Spinal cord (tissue), 10 donors: Measurements from ENCODE around the gene FLAD1. TPM values are rescaled to one million over a fixed set of nuclear protein-coding genes. Genes with fewer than 3 reads are reported as not detected.

Source experiments
- DNase-seq, 6 donors: peaks; one replicate each; pipeline versions ENCODE4 v3.0.0 to v3.0.0-alpha.2; 2013 to 2015; ENCODE audit warnings: low spot score in 6 of 6, low read depth in 4 of 6
- H3K27ac ChIP-seq: one replicate; pipeline ENCODE4 v1.5.1; 2013; ENCODE audit warnings: low read depth, low read length, control low read depth
- H3K27me3 ChIP-seq: one replicate; pipeline ENCODE4 v1.6.1; 2013; ENCODE audit warnings: low read length; ENCODE audit not compliant: control insufficient read depth, insufficient read depth
- H3K36me3 ChIP-seq: one replicate; pipeline ENCODE4 v1.6.1; 2013; ENCODE audit warnings: low read length; ENCODE audit not compliant: control insufficient read depth, insufficient read depth
- H3K4me1 ChIP-seq: one replicate; pipeline ENCODE4 v1.6.1; 2013; ENCODE audit warnings: low read length; ENCODE audit not compliant: control insufficient read depth, insufficient read depth
- H3K4me3 ChIP-seq: one replicate; pipeline ENCODE4 v1.5.1; 2013; ENCODE audit warnings: low read depth, low read length, control low read depth
- H3K9me3 ChIP-seq: one replicate; pipeline ENCODE4 v1.6.1; 2013; ENCODE audit warnings: low read length; ENCODE audit not compliant: control insufficient read depth, insufficient read depth
- WGBS: methylation state at CpG from one replicate; pipeline ENCODE4 v1.1.5; 2013; ENCODE audit warnings: missing lambda C conversion rate; ENCODE audit not compliant: insufficient coverage; 5-methylcytosine and 5-hydroxymethylcytosine counted together
- polyA plus RNA-seq, 2 donors: library from polyadenylated mRNA; unstranded; fragments of 120-200 nt; gene quantifications; one replicate each; pipeline ENCODE4 v1.2.1, GENCODE V29; 2013; ENCODE audit not compliant: insufficient read length in 2 of 2
- total RNA-seq, 2 donors: library from RNA; depleted of rRNA in 1 of 2; stranded (reverse); fragments of 120-200 nt in 1 of 2; fragments of >200 nt in 1 of 2; gene quantifications; one replicate each; pipeline versions ENCODE4 v1.2.3 to v1.2.4, GENCODE V29; 2013 to 2014
- donor health status: healthy.

Gene FLAD1
- total and polyA plus RNA-seq, 4 donors: 14.6 to 36.9 (median 32.7) TPM

DNA sequence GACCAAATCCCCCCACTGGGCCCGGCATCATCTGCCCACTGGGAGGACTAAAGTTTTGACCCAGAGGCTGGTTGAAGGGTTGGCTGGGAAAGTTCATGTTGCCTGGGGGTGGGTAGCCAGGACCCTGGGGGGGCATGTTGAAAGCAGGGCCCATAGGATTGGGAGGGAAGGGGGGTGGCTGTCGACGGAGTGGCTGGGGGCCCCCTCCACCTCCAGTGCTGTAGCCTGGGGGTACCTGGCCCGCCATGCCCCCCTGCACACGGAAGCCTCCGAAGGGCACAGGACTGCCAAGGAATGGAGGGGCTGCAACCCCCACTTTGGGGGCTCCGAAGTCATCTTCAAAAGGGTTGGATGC is 23.7 kb upstream of the FLAD1 start:
- Histone ChIP-seq H3K4me1 (peaks cover 56% of the 10 kb centered on the region), H3K27ac (no peak overlapping the region), H3K4me3 (no peak overlapping the region), H3K9me3 (no peaks in the 10 kb centered on the region), H3K36me3 (peaks cover 31% of the 10 kb centered on the region), H3K27me3 (no peaks in the 10 kb centered on the region)
- DNase-seq: no peak
- WGBS: 99% methylated on average over 7 of the region's 7 CpGs

DNA sequence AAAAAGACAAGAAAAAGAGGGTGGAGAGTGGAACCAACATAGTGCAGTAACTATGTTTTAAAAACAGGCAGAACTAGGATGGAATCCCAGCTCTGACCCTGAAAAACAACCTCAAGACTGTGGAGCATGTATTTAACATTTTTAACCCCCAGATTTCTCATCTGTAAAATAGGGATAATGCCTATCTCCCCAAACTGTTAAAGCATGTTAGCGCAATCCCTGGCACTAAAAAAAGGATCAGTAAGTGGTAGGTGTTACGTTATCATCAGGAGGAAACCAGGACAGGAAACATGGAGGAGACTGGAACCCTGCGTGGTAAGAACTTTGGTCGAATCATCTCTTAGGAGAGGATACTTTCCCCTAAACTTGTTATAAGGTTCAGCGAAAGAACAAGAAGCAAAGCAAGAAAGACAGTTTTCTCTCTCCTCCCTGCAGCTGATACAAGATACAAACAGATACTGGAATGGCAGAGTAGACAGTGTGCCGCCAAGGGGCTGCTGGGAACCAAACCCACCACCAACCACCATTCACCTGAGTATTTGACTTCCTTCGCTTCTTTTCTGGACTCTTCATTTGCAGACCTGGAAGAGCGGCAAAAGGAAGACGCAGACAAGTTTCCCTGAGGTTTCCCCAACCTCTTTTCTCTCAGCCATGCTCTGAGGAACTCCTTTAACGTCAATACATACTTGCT is 22.6 kb upstream of the FLAD1 start:
- H3K4me1 ChIP-seq: peaks cover 47% of the 10 kb centered on the region
- 42% methylated on average over 3 of the region's 10 CpGs for WGBS
- no peak for DNase-seq
- peaks cover 39% of the 10 kb centered on the region for H3K36me3 ChIP-seq
- no peaks in the 10 kb centered on the region for H3K27me3 ChIP-seq
- no peak overlapping the region for H3K27ac ChIP-seq
- no peaks in the 10 kb centered on the region for H3K9me3 ChIP-seq
- H3K4me3 ChIP-seq: peak overlapping the region; percentile 91

DNA sequence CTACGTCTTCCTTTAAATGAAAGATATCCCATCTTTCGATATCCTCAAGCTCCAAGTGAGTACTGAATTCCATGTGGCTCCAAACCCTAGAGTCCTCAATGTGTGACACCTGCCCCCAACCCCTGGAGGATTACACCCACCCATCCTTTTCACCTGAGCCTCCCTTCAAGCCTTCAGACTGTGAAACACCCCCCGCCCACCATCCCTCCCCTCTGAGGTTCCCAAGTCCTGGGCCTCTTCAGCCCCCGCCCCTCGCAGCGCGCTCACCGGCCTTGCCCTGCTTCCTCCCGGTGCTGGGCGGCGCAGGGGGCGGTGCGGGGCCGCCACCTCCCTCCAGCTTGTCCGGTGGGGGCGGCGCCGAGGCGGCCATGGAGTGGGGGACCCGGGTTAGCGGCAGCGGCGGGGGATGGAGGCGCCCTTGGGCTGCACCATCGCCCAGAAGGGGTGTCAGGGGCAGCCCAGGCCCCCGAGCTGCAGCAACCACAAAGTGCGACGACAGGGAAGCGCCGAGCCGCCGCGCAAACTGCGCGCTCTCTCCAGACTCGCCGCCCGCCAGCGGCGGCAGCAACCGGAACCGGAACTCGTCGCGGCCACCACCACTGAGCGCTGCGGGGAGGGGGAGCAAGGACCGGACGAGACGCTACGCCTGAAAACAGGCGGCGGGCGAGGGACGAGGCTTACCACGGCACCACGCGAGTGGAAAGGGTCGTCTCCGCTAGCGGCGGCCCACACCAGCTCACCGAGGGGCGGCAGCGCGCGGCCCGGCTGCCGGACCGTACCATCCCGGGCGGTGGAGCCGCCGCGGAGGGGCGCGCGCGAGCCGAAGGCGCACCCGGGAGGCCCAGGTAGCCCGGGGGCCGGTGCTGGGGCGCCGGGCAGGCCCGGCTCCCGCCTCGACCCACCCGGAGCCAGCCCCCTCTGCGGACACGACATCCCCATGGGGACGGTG is 21.7 kb upstream of the FLAD1 start, which contains the start of gene PYGO2:
TSS of gene PYGO2 (minus strand) at position 576 of the 949 bp plus-strand sequence. CDS start at position 370, 206 bp downstream.
- Histone ChIP-seq H3K36me3 (peaks cover 47% of the 10 kb centered on the region), H3K4me3 (peak within 1 kb of the TSS; percentile 91)

DNA sequence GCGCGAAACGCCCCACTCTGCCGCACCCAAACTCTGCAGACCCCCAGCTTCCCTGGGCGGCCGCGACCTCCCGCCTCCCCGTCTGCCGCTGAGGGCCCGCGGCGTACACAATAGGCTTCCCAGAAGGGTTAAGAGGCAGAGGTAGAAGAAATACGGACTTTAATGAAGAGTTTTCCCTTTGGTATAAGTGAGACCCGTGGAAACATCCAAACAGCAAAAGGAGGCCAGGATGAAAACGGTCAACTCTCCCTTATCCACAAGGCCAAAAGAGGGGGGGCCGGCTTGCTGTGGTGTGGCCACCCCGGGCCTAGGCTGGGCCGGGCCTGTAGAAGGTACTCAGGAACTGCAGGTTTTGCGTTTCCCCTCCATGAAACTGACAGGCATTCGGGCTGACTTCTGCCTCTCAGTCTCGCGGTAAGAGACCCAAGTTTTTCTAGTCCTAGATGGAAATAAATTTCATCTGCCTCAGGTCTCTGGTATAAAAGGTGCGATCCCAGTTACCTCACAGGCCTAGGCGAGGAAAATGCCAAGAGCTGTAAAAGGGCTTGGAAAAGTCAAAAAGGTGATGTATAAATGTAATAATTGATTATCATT is 20.9 kb upstream of the FLAD1 start:
- WGBS: 8% methylated on average over 19 of the region's 25 CpGs
- Histone ChIP-seq H3K4me3 (peak overlapping the region; percentile 91), H3K9me3 (no peaks in the 10 kb centered on the region), H3K36me3 (peaks cover 53% of the 10 kb centered on the region), H3K4me1 (peaks cover 36% of the 10 kb centered on the region), H3K27me3 (no peaks in the 10 kb centered on the region), H3K27ac (peak overlapping the region; percentile 96)
- DNase-seq: peak in 1 of 6 donors; percentile 61

More for the DNA sequence above, 21.7 kb upstream of the FLAD1 start, which contains the start of gene PYGO2:
- H3K4me1 ChIP-seq: peaks cover 44% of the 10 kb centered on the region
- H3K27ac ChIP-seq: peak within 1 kb of the TSS; percentile 96
- DNase-seq: peak in 2 of 6 donors; percentile 92
- no peaks in the 10 kb centered on the region for H3K9me3 ChIP-seq
- WGBS: under 1% methylated on average over 93 of the region's 93 CpGs
- H3K27me3 ChIP-seq: no peaks in the 10 kb centered on the region

DNA sequence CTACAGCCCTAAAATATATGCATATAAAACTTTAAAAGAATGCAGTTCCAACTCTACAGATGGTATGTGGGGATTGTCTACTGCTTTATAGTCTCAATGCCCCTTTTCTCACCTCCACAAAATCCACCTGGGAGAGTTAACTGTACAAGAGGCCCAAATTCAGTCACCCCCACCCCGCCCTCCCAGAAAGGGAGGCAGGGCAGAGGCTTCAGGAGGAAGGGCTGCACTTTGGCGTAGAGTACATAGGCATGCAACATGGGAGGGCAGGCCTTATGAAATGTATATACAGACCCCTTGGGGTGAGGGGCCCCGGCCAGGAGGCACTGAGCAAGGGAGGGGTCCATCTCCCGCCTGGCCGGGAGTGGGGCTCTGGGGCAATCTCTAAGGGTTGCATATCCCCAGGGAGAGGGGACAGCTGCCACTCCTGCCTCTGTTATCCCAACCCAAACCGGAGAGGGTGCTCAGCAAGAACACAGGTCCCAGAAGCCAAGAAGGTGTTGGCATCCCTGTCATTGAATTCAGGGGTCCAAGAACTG is 20.3 kb upstream of the FLAD1 start:
- H3K9me3 ChIP-seq: no peaks in the 10 kb centered on the region
- WGBS: 63% methylated on average over 6 of the region's 6 CpGs
- DNase-seq: no peak
- no peaks in the 10 kb centered on the region for H3K27me3 ChIP-seq
- H3K4me3 ChIP-seq: no peak overlapping the region
- peaks cover 34% of the 10 kb centered on the region for H3K4me1 ChIP-seq
- H3K36me3 ChIP-seq: peaks cover 59% of the 10 kb centered on the region
- no peak overlapping the region for H3K27ac ChIP-seq

DNA sequence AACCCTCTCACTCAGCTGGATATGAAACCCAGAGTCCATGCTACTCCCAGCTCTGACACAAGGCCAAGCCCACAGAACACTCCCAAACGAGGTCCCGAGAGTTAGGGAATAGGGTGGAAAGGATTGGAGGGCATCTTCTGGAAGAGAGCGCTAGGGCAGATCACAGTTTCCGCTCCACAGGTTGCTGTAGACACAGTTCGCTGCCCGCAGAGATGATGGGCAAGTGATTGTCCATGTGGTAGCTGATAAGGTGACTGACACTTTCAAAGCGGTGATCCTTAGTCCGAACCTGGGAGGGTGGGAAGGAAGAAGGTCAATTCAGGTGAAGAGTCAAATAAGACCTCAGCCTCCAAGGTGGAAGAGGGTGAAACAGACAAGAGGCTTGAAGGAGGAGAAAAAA is 19.5 kb upstream of the FLAD1 start:
- H3K27me3 ChIP-seq: no peaks in the 10 kb centered on the region
- H3K4me1 ChIP-seq: peaks cover 32% of the 10 kb centered on the region
- peaks cover 58% of the 10 kb centered on the region for H3K36me3 ChIP-seq
- no peak for DNase-seq
- no peaks in the 10 kb centered on the region for H3K9me3 ChIP-seq
- 97% methylated on average over 6 of the region's 8 CpGs for WGBS
- no peak overlapping the region for H3K27ac ChIP-seq
- H3K4me3 ChIP-seq: no peak overlapping the region

DNA sequence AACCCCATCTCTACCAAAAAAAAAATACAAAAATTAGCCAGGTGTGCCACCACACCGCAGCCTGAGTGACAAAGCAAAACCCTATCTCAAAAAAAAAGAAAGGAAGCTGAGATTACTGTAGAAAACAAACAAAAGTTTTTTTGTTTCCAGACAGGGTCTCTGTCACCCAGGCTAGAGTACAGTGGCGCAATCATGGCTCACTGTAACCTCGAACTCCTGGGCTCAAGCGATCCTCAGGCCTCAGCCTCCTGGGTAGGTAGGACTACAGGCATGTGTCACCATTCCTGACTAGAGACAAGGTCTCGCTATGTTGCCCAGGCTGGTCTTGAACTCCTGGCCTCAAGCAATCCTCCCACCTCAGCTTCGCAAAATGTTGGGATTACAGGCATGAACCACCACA is 18.8 kb upstream of the FLAD1 start:
- H3K27ac ChIP-seq: no peak overlapping the region
- WGBS: 96% methylated on average over 4 of the region's 6 CpGs
- no peaks in the 10 kb centered on the region for H3K9me3 ChIP-seq
- peaks cover 32% of the 10 kb centered on the region for H3K4me1 ChIP-seq
- peaks cover 53% of the 10 kb centered on the region for H3K36me3 ChIP-seq
- no peak overlapping the region for H3K4me3 ChIP-seq
- DNase-seq: no peak
- no peaks in the 10 kb centered on the region for H3K27me3 ChIP-seq

DNA sequence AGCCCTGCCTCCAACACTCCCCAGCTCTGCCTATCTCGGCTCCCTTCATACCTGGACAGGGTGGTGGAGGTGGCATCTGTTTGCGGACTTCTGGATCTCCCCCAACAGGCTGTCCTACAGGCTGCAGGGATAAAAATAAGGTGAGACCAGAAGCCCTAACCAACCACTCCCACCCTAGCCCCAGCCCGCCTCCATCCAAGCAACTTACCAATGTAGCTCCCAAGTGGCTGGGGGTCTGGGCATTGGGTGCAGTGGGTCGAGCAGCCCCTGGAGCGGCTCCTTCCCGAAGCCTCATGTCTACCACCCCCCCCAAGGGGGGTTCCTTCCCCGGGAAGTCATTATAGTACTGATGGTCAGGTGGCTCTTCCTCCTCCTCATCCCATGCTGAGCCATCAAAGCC is 17.0 kb upstream of the FLAD1 start:
- Histone ChIP-seq H3K4me1 (peaks cover 45% of the 10 kb centered on the region), H3K36me3 (peaks cover 47% of the 10 kb centered on the region), H3K9me3 (no peaks in the 10 kb centered on the region), H3K4me3 (no peak overlapping the region), H3K27ac (no peak overlapping the region), H3K27me3 (no peaks in the 10 kb centered on the region)
- DNase-seq: no peak
- no CpG with 5 or more reads among the region's 7 CpGs for WGBS

DNA sequence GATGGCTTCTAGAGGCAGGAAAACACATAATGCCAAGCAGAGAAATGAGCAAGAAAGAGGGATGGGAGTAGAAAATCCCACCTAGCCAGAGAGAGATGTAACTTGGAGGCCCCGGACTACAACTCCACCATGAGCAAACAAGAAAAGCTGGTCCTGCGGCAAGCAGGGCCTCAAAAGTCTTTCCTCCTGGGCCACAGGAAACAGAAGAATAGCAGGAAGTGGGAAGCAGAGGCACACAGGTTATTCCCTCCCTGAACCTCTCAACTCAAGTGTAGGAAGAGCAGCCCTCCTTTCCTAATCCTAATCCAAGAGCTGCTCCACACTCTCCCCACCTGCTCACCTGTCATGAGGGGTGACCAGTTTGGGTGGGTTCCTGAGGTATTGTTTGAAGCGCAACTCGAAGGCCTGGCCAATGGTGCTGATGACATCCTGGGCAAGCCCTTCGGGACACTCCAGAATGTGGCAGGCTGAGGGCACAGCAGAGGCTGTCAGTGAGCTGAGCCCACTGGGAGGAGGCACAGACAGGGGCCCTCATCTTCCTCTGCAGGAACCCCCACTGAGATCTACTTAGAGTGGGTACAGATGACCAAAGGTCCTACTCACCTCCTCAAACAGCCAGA is 15.7 kb upstream of the FLAD1 start:
- 100% methylated on average over 3 of the region's 5 CpGs for WGBS
- Histone ChIP-seq H3K36me3 (peaks cover 47% of the 10 kb centered on the region), H3K27ac (no peak overlapping the region), H3K4me3 (no peak overlapping the region), H3K27me3 (no peaks in the 10 kb centered on the region), H3K9me3 (no peaks in the 10 kb centered on the region), H3K4me1 (peaks cover 49% of the 10 kb centered on the region)
- DNase-seq: no peak
